Frontal cortex (tissue), 4 donors: ENCODE measurements around the gene FTSJ1. TPM values are rescaled to one million over a fixed set of nuclear protein-coding genes. Genes with fewer than 3 reads are reported as not detected.

ENCODE experiments used
- DNase-seq, 2 donors: peaks; one replicate each; pipeline ENCODE4 v3.0.0; 2012; ENCODE audit warnings: low spot score in 2 of 2
- FAIRE-seq: peaks from 2 replicates; lab custom pipeline; 2012; peaks lifted over from hg19 to GRCh38; lab: Jason Lieb, UNC
- total RNA-seq: library from RNA; depleted of rRNA; stranded (reverse); fragments of >200 nt; gene quantifications from one replicate; pipeline ENCODE4 v1.2.3, GENCODE V29; 2014
- donor health status: control.
- donor health status: control.
- donor health status: control.

FTSJ1 gene
- total RNA-seq, 1 donor from 2014 or later = 36.3 TPM

GRCh38 chrX:48468693-48469691 lies 7.0 kb upstream of the FTSJ1 start:
- no peak for DNase-seq
- no peak for FAIRE-seq

- FAIRE-seq (no peak), DNase-seq (no peak)
Observed at GRCh38 chrX:48470110-48470832, 5.7 kb upstream of the FTSJ1 start, which contains the start of gene SLC38A5. Gene SLC38A5, minus strand, starts transcription at chrX:48470260. Its CDS starts 2,336 bp downstream, at chrX:48467924.

- DNase-seq (no peak), FAIRE-seq (no peak)
Observed at GRCh38 chrX:48470833-48471118, 5.2 kb upstream of the FTSJ1 start.

GRCh38 chrX:48471504-48471903 lies 4.5 kb upstream of the FTSJ1 start:
- DNase-seq (no peak), FAIRE-seq (no peak)

- FAIRE-seq = no peak
Observed at GRCh38 chrX:48472225-48472624, 3.8 kb upstream of the FTSJ1 start.

GRCh38 chrX:48472851-48473703 lies 2.9 kb upstream of the FTSJ1 start:
- DNase-seq (no peak), FAIRE-seq (no peak)

More at GRCh38 chrX:48472225-48472624, 3.8 kb upstream of the FTSJ1 start:
- DNase-seq = no peak

GRCh38 chrX:48473704-48473990 lies 2.4 kb upstream of the FTSJ1 start:
- no peak for FAIRE-seq

GRCh38 chrX:48474127-48474526 lies 1.9 kb upstream of the FTSJ1 start:
- DNase-seq = no peak

More at GRCh38 chrX:48473704-48473990, 2.4 kb upstream of the FTSJ1 start:
- no peak for DNase-seq

GRCh38 chrX:48474581-48474980 lies 1.4 kb upstream of the FTSJ1 start:
- FAIRE-seq (no peak), DNase-seq (no peak)

More at GRCh38 chrX:48474127-48474526, 1.9 kb upstream of the FTSJ1 start:
- FAIRE-seq = no peak

GRCh38 chrX:48475296-48475695 lies 703 bp upstream of the FTSJ1 start:
- FAIRE-seq (no peak), DNase-seq (no peak)

- DNase-seq (no peak), FAIRE-seq (no peak)
Observed at GRCh38 chrX:48476919-48477318, 920 bp downstream of the FTSJ1 start.

GRCh38 chrX:48477960-48478755 lies 2.2 kb downstream of the FTSJ1 start:
- no peak for FAIRE-seq
- DNase-seq = no peak

GRCh38 chrX:48478806-48479205 lies 2.8 kb downstream of the FTSJ1 start:
- FAIRE-seq = no peak

GRCh38 chrX:48480142-48480541 lies 4.1 kb downstream of the FTSJ1 start:
- no peak for DNase-seq
- no peak for FAIRE-seq

More at GRCh38 chrX:48478806-48479205, 2.8 kb downstream of the FTSJ1 start:
- no peak for DNase-seq

GRCh38 chrX:48480583-48480982 lies 4.6 kb downstream of the FTSJ1 start:
- DNase-seq (no peak), FAIRE-seq (no peak)

- DNase-seq (no peak), FAIRE-seq (no peak)
Observed at GRCh38 chrX:48482526-48482925, 6.5 kb downstream of the FTSJ1 start.

GRCh38 chrX:48487362-48487798 lies 11.4 kb downstream of the FTSJ1 start:
- FAIRE-seq (no peak), DNase-seq (no peak)

- DNase-seq (no peak), FAIRE-seq (no peak)
Observed at GRCh38 chrX:48488034-48488433, 12.0 kb downstream of the FTSJ1 start.

GRCh38 chrX:48489296-48489695 lies 13.3 kb downstream of the FTSJ1 start:
- DNase-seq (no peak), FAIRE-seq (no peak)
